Muscle layer of duodenum (tissue), 2 donors: ENCODE measurements around the gene NKAIN2.

Experiments used
- H3K27ac ChIP-seq: one replicate; pipeline ENCODE4 v1.7.0; 2013; ENCODE audit warnings: mild to moderate bottlenecking, low read length
- H3K27me3 ChIP-seq: one replicate; pipeline ENCODE4 v1.7.0; 2013; ENCODE audit warnings: low read depth, mild to moderate bottlenecking, control low read depth, low read length
- H3K36me3 ChIP-seq, 2 donors: one replicate each; pipeline ENCODE4 v1.7.0; 2013; ENCODE audit warnings: low read length in 2 of 2, control low read depth in 1 of 2, mild to moderate bottlenecking in 1 of 2; ENCODE audit not compliant: insufficient read depth in 2 of 2, control insufficient read depth in 1 of 2
- H3K4me1 ChIP-seq, 2 donors: one replicate each; pipeline ENCODE4 v1.7.0; 2013; ENCODE audit warnings: low read length in 2 of 2, mild to moderate bottlenecking in 2 of 2, control low read depth in 1 of 2, moderate library complexity in 1 of 2; ENCODE audit not compliant: insufficient read depth in 2 of 2, control insufficient read depth in 1 of 2
- H3K4me3 ChIP-seq, 2 donors: one replicate each; pipeline ENCODE4 v1.7.0; 2013; ENCODE audit warnings: low read length in 2 of 2, low read depth in 1 of 2, mild to moderate bottlenecking in 1 of 2
- H3K9me3 ChIP-seq, 2 donors: one replicate each; pipeline ENCODE4 v1.7.0; 2013; ENCODE audit warnings: low read length in 2 of 2, control low read depth in 1 of 2, mild to moderate bottlenecking in 1 of 2; ENCODE audit not compliant: control insufficient read depth in 1 of 2
- donor health status: healthy.

NKAIN2 gene

GRCh38 chr6:124780623-124781022 lies 977.0 kb downstream of the NKAIN2 start:
- Histone ChIP-seq H3K9me3 (peaks cover 0 to 4% of the 10 kb centered on the region in 2 donors), H3K4me3 (no peak overlapping the region), H3K36me3 (no peaks in the 10 kb centered on the region), H3K27ac (no peak overlapping the region), H3K4me1 (no peaks in the 10 kb centered on the region), H3K27me3 (no peaks in the 10 kb centered on the region)

- peaks cover 0 to 4% of the 10 kb centered on the region in 2 donors for H3K9me3 ChIP-seq
- H3K27me3 ChIP-seq = no peaks in the 10 kb centered on the region
Measured at GRCh38 chr6:124783344-124783743, 979.7 kb downstream of the NKAIN2 start.

DNA sequence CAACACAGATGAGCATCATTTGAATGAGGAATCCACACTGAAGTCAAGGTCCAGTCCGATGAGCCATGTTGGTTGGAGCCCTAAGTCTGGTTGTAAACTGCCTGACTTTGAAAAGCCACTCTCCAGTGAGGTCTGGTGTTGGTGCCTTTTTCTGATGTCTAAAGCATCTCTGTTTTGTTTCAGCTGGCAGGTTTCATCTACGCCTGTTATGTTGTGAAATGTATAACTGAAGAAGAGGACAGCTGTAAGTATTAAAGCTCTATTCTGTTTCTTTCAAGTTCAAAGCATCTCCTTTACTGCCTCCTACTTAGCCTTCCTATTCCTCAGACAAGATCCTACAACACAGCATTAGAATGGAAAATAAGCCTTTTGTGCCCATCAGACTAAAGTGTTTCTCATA lies 987.5 kb downstream of the NKAIN2 start:
- H3K27ac ChIP-seq = no peak overlapping the region
- no peaks in the 10 kb centered on the region for H3K4me1 ChIP-seq
- no peaks in the 10 kb centered on the region for H3K27me3 ChIP-seq
- no peak overlapping the region for H3K4me3 ChIP-seq
- H3K36me3 ChIP-seq = no peaks in the 10 kb centered on the region
- no peaks in the 10 kb centered on the region for H3K9me3 ChIP-seq

More at GRCh38 chr6:124783344-124783743, 979.7 kb downstream of the NKAIN2 start:
- Histone ChIP-seq H3K36me3 (no peaks in the 10 kb centered on the region), H3K4me1 (no peaks in the 10 kb centered on the region), H3K27ac (no peak overlapping the region), H3K4me3 (no peak overlapping the region)

DNA sequence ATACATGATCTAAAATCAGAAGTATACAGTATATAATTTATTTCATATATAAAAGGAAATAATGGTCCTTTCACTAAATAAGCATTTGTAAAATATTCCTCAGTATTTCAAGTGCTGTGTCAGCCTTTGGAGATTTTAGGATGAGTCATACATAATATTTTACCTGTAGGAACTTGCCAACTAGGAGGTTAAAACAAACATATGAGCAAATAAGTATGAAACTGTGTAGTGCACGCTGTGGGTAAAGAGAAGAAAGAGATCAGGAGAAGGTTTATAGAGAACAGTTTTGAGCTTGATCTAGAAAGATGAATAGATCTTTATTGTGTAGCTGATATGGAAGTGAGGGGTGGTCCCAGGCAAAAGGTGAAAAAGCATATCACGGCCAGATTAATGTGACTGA lies 988.7 kb downstream of the NKAIN2 start:
- Histone ChIP-seq H3K4me1 (no peaks in the 10 kb centered on the region), H3K9me3 (no peaks in the 10 kb centered on the region), H3K27ac (no peak overlapping the region), H3K27me3 (no peaks in the 10 kb centered on the region), H3K36me3 (no peaks in the 10 kb centered on the region), H3K4me3 (no peak overlapping the region)

DNA sequence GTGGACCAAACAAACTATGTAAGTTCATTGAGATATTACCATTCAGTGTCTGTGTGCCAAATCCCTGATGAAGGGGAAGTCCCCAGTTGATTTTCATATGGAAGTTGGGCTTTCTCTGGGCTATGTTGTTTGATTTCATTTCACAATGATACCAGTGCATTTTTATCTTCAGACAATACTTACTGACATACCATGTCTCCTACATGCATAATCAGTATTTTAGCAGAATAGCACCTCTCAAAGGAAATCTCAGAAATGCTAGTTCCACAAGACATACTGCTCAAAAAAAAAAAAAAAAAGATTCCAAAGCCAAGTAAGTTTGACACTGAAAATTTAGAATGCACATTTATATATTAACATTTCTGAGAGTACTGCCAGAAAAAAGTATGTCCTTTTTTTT lies 989.7 kb downstream of the NKAIN2 start:
- no peaks in the 10 kb centered on the region for H3K4me1 ChIP-seq
- no peaks in the 10 kb centered on the region for H3K36me3 ChIP-seq

DNA sequence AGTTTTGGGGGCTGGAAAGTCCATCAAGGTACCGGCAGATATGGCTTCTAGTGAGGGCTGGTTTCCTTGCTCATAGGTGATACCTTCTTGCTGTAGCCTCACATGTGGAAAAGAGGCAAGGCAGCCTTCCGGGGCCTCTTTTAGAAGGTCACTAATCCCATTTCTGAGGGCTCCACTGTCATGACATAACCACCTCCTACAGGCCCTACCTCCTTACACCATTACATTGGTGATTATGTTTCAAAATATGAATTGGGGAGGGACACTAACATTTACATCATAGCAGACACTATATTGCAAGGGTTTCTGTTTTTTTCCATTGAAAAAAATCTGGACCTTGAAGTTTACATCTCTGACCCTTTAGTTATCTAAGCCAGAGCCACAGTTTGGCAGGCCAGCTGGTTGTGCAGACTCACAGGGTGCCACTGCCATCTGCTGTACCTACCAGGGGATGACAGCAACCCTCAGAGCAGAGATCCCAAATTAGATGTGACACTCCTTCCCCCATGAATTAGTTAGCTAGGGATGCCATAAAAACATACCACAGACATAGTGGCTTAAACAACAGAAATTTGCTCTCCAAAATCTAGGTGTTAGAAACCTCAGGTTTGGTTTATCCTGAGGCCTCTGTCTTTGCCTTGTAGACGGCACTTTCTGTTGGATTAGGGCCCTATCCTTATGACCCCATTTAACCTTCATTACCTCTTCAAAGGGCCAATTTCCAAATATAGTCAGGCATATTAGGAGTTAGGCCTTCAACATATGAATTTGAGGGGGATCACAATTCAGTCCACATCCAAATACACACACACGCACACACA lies 992.2 kb downstream of the NKAIN2 start:
- no peaks in the 10 kb centered on the region for H3K36me3 ChIP-seq
- H3K27me3 ChIP-seq = no peaks in the 10 kb centered on the region

More for the DNA sequence above, 989.7 kb downstream of the NKAIN2 start:
- H3K4me3 ChIP-seq = no peak overlapping the region
- no peak overlapping the region for H3K27ac ChIP-seq
- no peaks in the 10 kb centered on the region for H3K27me3 ChIP-seq
- no peaks in the 10 kb centered on the region for H3K9me3 ChIP-seq

GRCh38 chr6:124796464-124796970 lies 992.9 kb downstream of the NKAIN2 start:
- Histone ChIP-seq H3K9me3 (no peaks in the 10 kb centered on the region), H3K27me3 (no peaks in the 10 kb centered on the region), H3K36me3 (no peaks in the 10 kb centered on the region), H3K4me1 (no peaks in the 10 kb centered on the region), H3K4me3 (no peak overlapping the region), H3K27ac (no peak overlapping the region)

More for the DNA sequence above, 992.2 kb downstream of the NKAIN2 start:
- H3K9me3 ChIP-seq = no peaks in the 10 kb centered on the region
- H3K4me3 ChIP-seq = no peak overlapping the region
- no peaks in the 10 kb centered on the region for H3K4me1 ChIP-seq
- no peak overlapping the region for H3K27ac ChIP-seq

DNA sequence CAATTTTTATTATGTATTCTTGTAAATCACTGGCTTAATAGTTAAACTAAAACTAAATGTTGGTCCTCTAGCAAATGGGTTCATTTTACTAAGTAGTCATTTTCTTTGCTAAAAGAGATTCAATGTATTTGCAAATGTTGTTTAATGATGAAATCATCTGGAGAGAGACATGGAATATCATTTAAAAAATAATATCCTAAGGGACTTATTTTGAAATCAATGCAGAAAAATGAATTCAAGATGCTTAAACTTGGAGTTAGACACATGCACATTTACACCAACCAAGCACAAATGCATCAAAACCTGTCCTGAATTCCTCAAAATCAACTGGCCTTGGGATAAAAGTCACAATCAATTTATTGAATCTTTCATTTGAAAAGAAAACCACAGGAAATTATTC lies 993.6 kb downstream of the NKAIN2 start:
- no peaks in the 10 kb centered on the region for H3K4me1 ChIP-seq
- H3K27ac ChIP-seq = no peak overlapping the region
- no peak overlapping the region for H3K4me3 ChIP-seq
- H3K36me3 ChIP-seq = no peaks in the 10 kb centered on the region
- H3K27me3 ChIP-seq = no peaks in the 10 kb centered on the region
- no peaks in the 10 kb centered on the region for H3K9me3 ChIP-seq

- no peak overlapping the region for H3K4me3 ChIP-seq
- no peaks in the 10 kb centered on the region for H3K9me3 ChIP-seq
- H3K4me1 ChIP-seq = no peaks in the 10 kb centered on the region
- no peaks in the 10 kb centered on the region for H3K27me3 ChIP-seq
- no peaks in the 10 kb centered on the region for H3K36me3 ChIP-seq
- H3K27ac ChIP-seq = no peak overlapping the region
Measured at GRCh38 chr6:124798942-124799496, 995.4 kb downstream of the NKAIN2 start.

DNA sequence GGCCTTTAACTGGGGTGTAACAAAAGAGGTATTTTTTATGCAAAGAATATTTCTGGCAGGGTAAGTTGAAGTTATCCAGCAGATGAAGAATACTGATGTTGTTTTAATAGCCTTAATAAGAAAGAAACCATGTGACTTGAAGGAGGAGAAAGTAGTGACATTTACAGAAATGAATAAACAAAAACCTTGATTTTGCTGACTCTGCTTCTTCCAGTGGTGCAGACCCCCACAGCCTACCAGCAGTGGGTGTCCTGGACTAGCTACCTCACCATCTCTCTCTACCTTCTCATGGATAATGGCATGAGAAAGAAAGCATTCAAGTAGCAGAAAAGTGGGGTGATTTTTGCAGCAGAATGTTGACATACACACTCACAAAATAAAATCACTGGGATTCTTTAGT lies 996.0 kb downstream of the NKAIN2 start:
- Histone ChIP-seq H3K36me3 (no peaks in the 10 kb centered on the region), H3K9me3 (no peaks in the 10 kb centered on the region), H3K27me3 (no peaks in the 10 kb centered on the region), H3K4me3 (no peak overlapping the region), H3K4me1 (no peaks in the 10 kb centered on the region), H3K27ac (no peak overlapping the region)

DNA sequence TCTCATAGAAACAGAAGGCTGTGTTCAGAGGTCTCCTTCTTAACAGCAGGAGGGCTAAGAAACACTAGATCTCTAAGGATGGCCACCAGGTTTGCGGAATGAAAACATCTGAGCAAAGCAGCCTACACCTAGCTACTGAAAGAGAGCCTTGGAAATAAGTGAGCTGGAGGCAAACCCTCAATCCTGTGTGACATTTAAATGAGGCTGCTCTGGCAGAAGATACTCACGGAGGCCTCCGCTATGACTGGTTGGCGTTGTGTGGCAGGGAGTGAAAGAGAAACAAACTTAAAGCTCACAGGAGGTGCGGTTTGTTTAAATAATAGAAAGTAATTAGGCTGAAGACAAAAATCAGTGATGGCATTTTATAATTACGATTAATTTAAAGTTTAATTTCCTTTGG lies 996.6 kb downstream of the NKAIN2 start:
- Histone ChIP-seq H3K27ac (no peak overlapping the region), H3K9me3 (no peaks in the 10 kb centered on the region), H3K36me3 (no peaks in the 10 kb centered on the region), H3K4me3 (no peak overlapping the region), H3K27me3 (no peaks in the 10 kb centered on the region), H3K4me1 (no peaks in the 10 kb centered on the region)
